Liver (tissue), 9 donors: ENCODE measurements around the gene KAT6B. TPM values are rescaled to one million over a fixed set of nuclear protein-coding genes. Genes with fewer than 3 reads are reported as not detected.
"Not testable (repeated sequence)": the region's sequence is repeated elsewhere in the genome, so short reads cannot be mapped to it uniquely, and the experiment has no call there.

Experiments
- DNase-seq: peaks from one replicate; pipeline ENCODE4 v3.0.0-alpha.2; 2017; ENCODE audit warnings: low spot score
- H3K27ac ChIP-seq, 2 donors: one replicate each; pipeline ENCODE4 v1.7.0; 2013; ENCODE audit warnings: inconsistent platforms in 2 of 2, low read length in 2 of 2, control low read depth in 1 of 2, low read depth in 1 of 2, mild to moderate bottlenecking in 1 of 2
- H3K27me3 ChIP-seq, 4 donors: one replicate each; pipeline versions ENCODE4 v1.6.1 to v1.7.0; 2013; ENCODE audit warnings: low read length in 3 of 4, inconsistent platforms in 1 of 4, mild to moderate bottlenecking in 1 of 4, moderate library complexity in 1 of 4; ENCODE audit not compliant: control insufficient read depth in 4 of 4, insufficient read depth in 4 of 4
- H3K36me3 ChIP-seq, 4 donors: one replicate each; pipeline versions ENCODE4 v1.6.1 to v1.7.0; 2013; ENCODE audit warnings: low read length in 3 of 4, mild to moderate bottlenecking in 3 of 4, low read depth in 1 of 4, moderate library complexity in 1 of 4; ENCODE audit not compliant: control insufficient read depth in 4 of 4, insufficient read depth in 3 of 4
- H3K4me1 ChIP-seq, 4 donors: one replicate each; pipeline versions ENCODE4 v1.6.1 to v1.7.0; 2013; ENCODE audit warnings: low read length in 3 of 4, mild to moderate bottlenecking in 3 of 4, moderate library complexity in 1 of 4; ENCODE audit not compliant: control insufficient read depth in 4 of 4, insufficient read depth in 4 of 4
- H3K4me3 ChIP-seq, 3 donors: one replicate each; pipeline versions ENCODE4 v1.6.1 to v1.7.0; 2013; ENCODE audit warnings: low read length in 3 of 3, control low read depth in 1 of 3, low read depth in 1 of 3, mild to moderate bottlenecking in 1 of 3
- H3K9ac ChIP-seq, 2 donors: one replicate each; pipeline ENCODE4 v1.7.0; 2013; ENCODE audit warnings: low read length in 2 of 2, mild to moderate bottlenecking in 2 of 2, moderate library complexity in 2 of 2, control low read depth in 1 of 2, low read depth in 1 of 2
- H3K9me3 ChIP-seq, 4 donors: one replicate each; pipeline versions ENCODE4 v1.6.1 to v1.7.0; 2013; ENCODE audit warnings: low read length in 3 of 4; ENCODE audit not compliant: control insufficient read depth in 4 of 4
- EGR1 ChIP-seq, 2 donors: IDR thresholded peaks; 2 replicates each; pipeline ENCODE4 v1.6.1; 2016 to 2018; ENCODE audit warnings: antibody characterized with exemption in 2 of 2, low read depth in 2 of 2
- FOXA1 ChIP-seq: IDR thresholded peaks from 2 replicates; pipeline ENCODE4 v1.6.1; 2016; ENCODE audit warnings: antibody characterized with exemption
- FOXA2 ChIP-seq: IDR thresholded peaks from 2 replicates; pipeline ENCODE4 v1.6.1; 2016; ENCODE audit warnings: antibody characterized with exemption
- GABPA ChIP-seq, 2 donors: IDR thresholded peaks in 1 of 2; conservative IDR thresholded peaks in 1 of 2; 2 replicates each; pipeline ENCODE4 v1.6.1; 2016; ENCODE audit warnings: antibody characterized with exemption in 2 of 2, mild to moderate bottlenecking in 1 of 2, moderate library complexity in 1 of 2
- HNF4A ChIP-seq, 2 donors: conservative IDR thresholded peaks; 2 replicates each; pipeline ENCODE4 v1.6.1; 2016; ENCODE audit warnings: antibody characterized with exemption in 2 of 2, mild to moderate bottlenecking in 2 of 2
- HNF4G ChIP-seq: IDR thresholded peaks from 2 replicates; pipeline ENCODE4 v1.6.1; 2016; ENCODE audit warnings: antibody characterized with exemption
- JUND ChIP-seq, 2 donors: IDR thresholded peaks; 2 replicates each; pipeline ENCODE4 v1.6.1; 2016; ENCODE audit warnings: antibody characterized with exemption in 2 of 2
- NR2F2 ChIP-seq: IDR thresholded peaks from 2 replicates; pipeline ENCODE4 v1.6.1; 2016; ENCODE audit warnings: antibody characterized with exemption
- RAD21 ChIP-seq, 2 donors: IDR thresholded peaks; 2 replicates each; pipeline ENCODE4 v1.6.1; 2016; ENCODE audit warnings: antibody characterized with exemption in 2 of 2, mild to moderate bottlenecking in 2 of 2
- RXRA ChIP-seq, 2 donors: IDR thresholded peaks; 2 replicates each; pipeline ENCODE4 v1.6.1; 2017 to 2018; ENCODE audit warnings: antibody characterized with exemption in 2 of 2, mild to moderate bottlenecking in 1 of 2
- TAF1 ChIP-seq: conservative IDR thresholded peaks from 2 replicates; pipeline ENCODE4 v1.6.1; 2016; ENCODE audit warnings: antibody characterized with exemption, mild to moderate bottlenecking
- YY1 ChIP-seq: IDR thresholded peaks from 2 replicates; pipeline ENCODE4 v1.6.1; 2016; ENCODE audit warnings: antibody characterized with exemption, mild to moderate bottlenecking
- WGBS: extraction: QIAGEN DNeasy Blood & Tissue Kit; methylation state at CpG from one replicate; pipeline ENCODE4 v1.1.7; 2013; 5-methylcytosine and 5-hydroxymethylcytosine counted together
- polyA plus RNA-seq, 2 donors: library from polyadenylated mRNA; stranded (reverse) in 1 of 2; unstranded in 1 of 2; fragments of 200-250 nt in 1 of 2; fragments of >200 nt in 1 of 2; fragmentation: Nextera tagmentation in 1 of 2; extraction: Ambion mirVana in 1 of 2; gene quantifications; one replicate each; pipeline versions ENCODE4 v1.2.1 to v1.2.3, GENCODE V29; 2013 to 2015
- total RNA-seq, 2 donors: library from RNA; depleted of rRNA; stranded (reverse); fragments of >200 nt; gene quantifications; one replicate each; pipeline ENCODE4 v1.2.3, GENCODE V29; 2014
- TF ChIP-seq, protein P1 (sequence below): fragments of 150-350 bp; IDR thresholded peaks from 2 replicates; pipeline ENCODE4 v1.5.1; 2017; ENCODE audit warnings: improper control_type of control experiment, low read depth, low read length; ENCODE audit not compliant: missing input control
- TF ChIP-seq, protein P2 (sequence below): IDR thresholded peaks from 2 replicates; pipeline ENCODE4 v1.6.1; 2016; ENCODE audit warnings: antibody characterized with exemption
- TF ChIP-seq, protein P3 (sequence below): IDR thresholded peaks from 2 replicates; pipeline ENCODE4 v1.6.1; 2016; ENCODE audit warnings: antibody characterized with exemption
- donor health status: healthy.
- donor health status: healthy.
- donor health status: healthy.
- donor health status: healthy.
- donor health status: healthy.

KAT6B gene
- total and polyA plus RNA-seq, 4 donors: 2.0 to 21.2 (median 8.8) TPM

DNA sequence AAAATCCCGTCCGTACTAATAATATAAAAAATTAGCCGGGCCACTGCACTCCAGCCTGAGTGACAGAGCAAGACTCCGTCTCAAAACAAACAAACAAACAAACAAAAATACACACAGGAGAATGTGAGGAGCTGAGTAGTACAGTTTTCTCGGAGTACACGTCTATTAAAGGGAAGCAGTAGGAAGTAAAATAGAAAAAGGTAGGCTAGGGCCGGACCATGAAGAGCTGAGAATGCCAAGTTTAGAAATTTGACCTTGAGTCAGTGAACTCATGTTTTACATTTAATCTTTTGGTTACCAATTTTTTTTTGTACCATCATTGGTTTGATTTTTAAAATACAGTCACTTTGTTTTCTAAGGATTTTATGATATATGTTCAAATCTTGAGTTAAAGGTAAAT, 64.1 kb downstream of the KAT6B start (continued):
- TF ChIP-seq TAF1 (no peak), GABPA (IDR thresholded peaks at IDR 0.05 in 1 of 2, conservative IDR thresholded peaks at IDR 0.05 in 1 of 2) (no peak), FOXA2 (no peak)

DNA sequence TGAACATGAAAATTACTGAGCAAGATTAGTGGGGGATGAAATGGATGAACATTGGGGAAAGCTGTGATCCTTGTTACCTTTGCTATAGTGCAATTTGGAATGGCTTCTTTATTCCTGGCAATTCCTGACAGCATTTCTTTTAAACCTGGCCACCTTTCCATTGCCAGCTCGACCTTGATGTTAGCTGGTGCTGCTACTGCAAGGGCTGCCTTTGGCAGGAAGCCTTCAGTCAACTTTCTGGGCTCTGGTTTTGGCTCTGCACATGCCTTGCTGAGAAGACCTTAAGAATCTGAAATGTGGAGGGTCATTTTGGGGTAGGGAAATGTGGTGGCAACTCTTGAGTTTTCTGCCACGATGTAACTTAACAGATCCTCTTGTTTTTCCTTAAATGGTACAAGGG, 64.7 kb downstream of the KAT6B start:
- no peak for DNase-seq
- no peak overlapping the region for H3K9ac ChIP-seq
- peaks cover 0 to 11% (median 2%) of the 10 kb centered on the region in 4 donors for H3K4me1 ChIP-seq
- TF ChIP-seq, protein P1, sequence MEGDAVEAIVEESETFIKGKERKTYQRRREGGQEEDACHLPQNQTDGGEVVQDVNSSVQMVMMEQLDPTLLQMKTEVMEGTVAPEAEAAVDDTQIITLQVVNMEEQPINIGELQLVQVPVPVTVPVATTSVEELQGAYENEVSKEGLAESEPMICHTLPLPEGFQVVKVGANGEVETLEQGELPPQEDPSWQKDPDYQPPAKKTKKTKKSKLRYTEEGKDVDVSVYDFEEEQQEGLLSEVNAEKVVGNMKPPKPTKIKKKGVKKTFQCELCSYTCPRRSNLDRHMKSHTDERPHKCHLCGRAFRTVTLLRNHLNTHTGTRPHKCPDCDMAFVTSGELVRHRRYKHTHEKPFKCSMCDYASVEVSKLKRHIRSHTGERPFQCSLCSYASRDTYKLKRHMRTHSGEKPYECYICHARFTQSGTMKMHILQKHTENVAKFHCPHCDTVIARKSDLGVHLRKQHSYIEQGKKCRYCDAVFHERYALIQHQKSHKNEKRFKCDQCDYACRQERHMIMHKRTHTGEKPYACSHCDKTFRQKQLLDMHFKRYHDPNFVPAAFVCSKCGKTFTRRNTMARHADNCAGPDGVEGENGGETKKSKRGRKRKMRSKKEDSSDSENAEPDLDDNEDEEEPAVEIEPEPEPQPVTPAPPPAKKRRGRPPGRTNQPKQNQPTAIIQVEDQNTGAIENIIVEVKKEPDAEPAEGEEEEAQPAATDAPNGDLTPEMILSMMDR: no peak
- TF ChIP-seq YY1 (no peak), TAF1 (no peak), RXRA (IDR thresholded peaks at IDR 0.05) (no peak), EGR1 (IDR thresholded peaks at IDR 0.05; ENCODE audit: low read depth in 2 of 2) (no peak), FOXA1 (no peak), JUND (IDR thresholded peaks at IDR 0.05) (no peak), HNF4A (conservative IDR thresholded peaks at IDR 0.05) (no peak), RAD21 (IDR thresholded peaks at IDR 0.05) (no peak), NR2F2 (no peak)
- TF ChIP-seq, protein P2, sequence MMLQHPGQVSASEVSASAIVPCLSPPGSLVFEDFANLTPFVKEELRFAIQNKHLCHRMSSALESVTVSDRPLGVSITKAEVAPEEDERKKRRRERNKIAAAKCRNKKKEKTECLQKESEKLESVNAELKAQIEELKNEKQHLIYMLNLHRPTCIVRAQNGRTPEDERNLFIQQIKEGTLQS: no peak
- H3K36me3 ChIP-seq: no peaks in the 10 kb centered on the region
- no peaks in the 10 kb centered on the region for H3K9me3 ChIP-seq
- 50% methylated on average over 2 of the region's 2 CpGs for WGBS
- no peak overlapping the region for H3K4me3 ChIP-seq
- H3K27me3 ChIP-seq: no peaks in the 10 kb centered on the region
- H3K27ac ChIP-seq: no peak overlapping the region

DNA sequence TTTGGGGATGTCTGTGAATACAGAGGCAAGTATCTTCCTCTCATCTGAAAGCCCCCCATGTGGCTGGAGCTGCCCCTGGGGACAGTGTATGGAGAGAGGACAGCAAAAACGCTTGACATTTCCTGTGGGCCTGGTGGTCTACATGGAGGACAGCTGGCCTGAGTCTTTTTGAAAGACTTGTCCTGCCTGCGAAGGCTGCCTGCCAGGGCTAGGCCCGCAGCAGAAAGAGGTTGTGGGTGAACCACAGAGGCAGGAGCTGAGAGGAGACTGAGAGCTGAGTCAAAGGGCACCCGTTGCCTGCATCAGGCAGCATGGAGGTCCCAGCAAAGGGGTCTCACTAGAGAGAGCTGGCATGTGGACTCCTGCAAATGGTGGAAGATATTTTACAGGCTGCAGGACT, 66.4 kb downstream of the KAT6B start:
- H3K4me1 ChIP-seq: peaks cover 0 to 11% (median 2%) of the 10 kb centered on the region in 4 donors
- DNase-seq: no peak

DNA sequence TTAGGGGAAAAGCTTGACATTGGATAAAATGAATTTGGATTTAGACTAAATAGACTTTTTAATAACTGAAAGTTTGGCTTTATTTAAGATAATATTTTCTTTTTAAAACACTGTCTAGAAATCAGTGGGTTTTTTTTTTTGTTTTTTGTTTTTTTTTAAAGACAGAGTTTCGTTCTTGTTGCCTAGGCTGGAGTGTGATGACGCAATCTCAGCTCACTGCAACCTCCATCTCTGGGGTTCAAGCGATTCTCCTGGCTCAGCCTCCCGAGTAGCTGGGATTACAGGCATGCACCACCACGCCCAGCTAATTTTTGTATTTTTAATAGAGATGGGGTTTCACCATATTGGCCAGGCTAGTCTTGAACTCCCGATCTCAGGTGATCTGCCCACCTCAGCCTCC, 66.9 kb downstream of the KAT6B start:
- H3K27ac ChIP-seq, DNase-seq, H3K27me3 ChIP-seq, H3K9me3 ChIP-seq, H3K9ac ChIP-seq, H3K36me3 ChIP-seq, H3K4me3 ChIP-seq: not testable (repeated sequence)
- H3K4me1 ChIP-seq: peaks cover 0 to 15% (median 2%) of the 10 kb centered on the region in 4 donors
- 95% methylated on average over 6 of the region's 6 CpGs for WGBS

More for the DNA sequence above, 66.4 kb downstream of the KAT6B start:
- Histone ChIP-seq H3K4me3 (no peak overlapping the region), H3K9ac (no peak overlapping the region), H3K9me3 (no peaks in the 10 kb centered on the region), H3K36me3 (no peaks in the 10 kb centered on the region), H3K27ac (no peak overlapping the region), H3K27me3 (no peaks in the 10 kb centered on the region)
- TF ChIP-seq, protein P3, sequence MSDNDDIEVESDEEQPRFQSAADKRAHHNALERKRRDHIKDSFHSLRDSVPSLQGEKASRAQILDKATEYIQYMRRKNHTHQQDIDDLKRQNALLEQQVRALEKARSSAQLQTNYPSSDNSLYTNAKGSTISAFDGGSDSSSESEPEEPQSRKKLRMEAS: no peak
- TF ChIP-seq RXRA (IDR thresholded peaks at IDR 0.05) (no peak), YY1 (no peak), HNF4G (no peak), TAF1 (no peak)
- TF ChIP-seq, protein P1: no peak
- TF ChIP-seq, protein P2: no peak
- WGBS: 84% methylated on average over 4 of the region's 4 CpGs
